Measurements from ENCODE around the gene DOCK4. TPM values are rescaled to one million over a fixed set of nuclear protein-coding genes. Genes with fewer than 3 reads are reported as not detected.
A peak's percentile ranks its signal among the peaks of the same experiment; 100 is the strongest.

Gene DOCK4
- total and polyA plus RNA-seq, 10 of the 15 experiments (the other 5 are each of a cell fraction or from before 2014, with no cell fraction given), result 0.03 to 0.73 (median 0.38) TPM

GRCh38 chr7:112207765-112208164, 1.6 kb upstream of the DOCK4 start:
- no peaks in the 10 kb centered on the region for H4K20me1 ChIP-seq (ENCODE audit: control insufficient read depth, insufficient read depth)
- no peaks in the 10 kb centered on the region for H3K36me3 ChIP-seq (ENCODE audit: control insufficient read depth in 2 of 2, insufficient read depth in 2 of 2, low read length in 1 of 2)
- ChIA-PET RAD21 (ENCODE audit: unreplicated experiment) (no interaction called here), SMC1A (ENCODE audit: uncharacterized antibody, unreplicated experiment) (no interaction called here), POLR2A (interaction anchor here (1.1 kb wide), 1 partner anchor 137 kb away, joined by 4 read pairs; no protein-coding TSS in a partner anchor), CTCF (no interaction called here)
- WGBS (ENCODE audit: insufficient coverage, insufficient replicate concordance, low lambda C conversion rate, missing lambda C conversion rate), result 98% methylated on average over 6 of the region's 6 CpGs
- H2AFZ ChIP-seq (ENCODE audit: control insufficient read depth, low read depth, low read length), result no peak overlapping the region
- no peak for TF ChIP-seq POU2F2 (IDR thresholded peaks at IDR 0.05; ENCODE audit: borderline replicate concordance, low read depth, low read length)
- no peak for TF ChIP-seq RFX5 (IDR thresholded peaks at IDR 0.05; ENCODE audit: low read depth, low read length)
- TF ChIP-seq NFIC (IDR thresholded peaks at IDR 0.05; ENCODE audit: low read depth, low read length), result no peak
- TF ChIP-seq BCL11A (IDR thresholded peaks at IDR 0.05; ENCODE audit: low read depth, low read length), result no peak
- TF ChIP-seq SIN3A (IDR thresholded peaks at IDR 0.05; ENCODE audit: low read depth, low read length), result no peak
- TF ChIP-seq SPI1 (IDR thresholded peaks at IDR 0.05; ENCODE audit: borderline replicate concordance, insufficient read depth, low read depth, low read length), result no peak
- peak overlapping the region; percentile 94; the same call in 1 of the 2 replicates for H3K4me3 ChIP-seq
- DNase-seq (ENCODE audit: low read depth, low spot score) (no peak), FAIRE-seq (no peak), ATAC-seq (no peak)
- in situ Hi-C loops (cut with MboI) (loop anchor here (5.0 kb wide), 1 partner anchor 245 kb away; the partner anchor contains the start of gene IFRD1), intact Hi-C loops (cut with micrococcal nuclease; ENCODE audit: unreplicated experiment) (loop anchor here (2.0 to 5.0 kb wide), 2 partner anchors 125 to 243 kb away; partner anchors contain the start of gene IFRD1)
- H3K79me2 ChIP-seq (ENCODE audit: control insufficient read depth, insufficient read depth, low read length), result peaks cover 14% of the 10 kb centered on the region
- H3K4me2 ChIP-seq (ENCODE audit: control insufficient read depth, insufficient read depth), result peak overlapping the region; percentile 75
- no peak overlapping the region for H3K9ac ChIP-seq (ENCODE audit: control insufficient read depth, insufficient read depth, low read length)
- H3K9me3 ChIP-seq (replicated peaks; ENCODE audit: control insufficient read depth, insufficient read depth, low read length), result no peaks in the 10 kb centered on the region
- no peak overlapping the region for H3K27ac ChIP-seq (ENCODE audit: control insufficient read depth, insufficient read depth)
- H3K27me3 ChIP-seq (replicated peaks in 1 of 2; ENCODE audit: control insufficient read depth in 2 of 2, insufficient read depth in 2 of 2, low read length in 1 of 2), result no peaks in the 10 kb centered on the region
- no peaks in the 10 kb centered on the region; the same call in 1 of the 2 replicates for H3K4me1 ChIP-seq (ENCODE audit: control insufficient read depth, insufficient read depth, low read length)
- BruUV-seq (replicated peaks), result no TSS peak

DNA sequence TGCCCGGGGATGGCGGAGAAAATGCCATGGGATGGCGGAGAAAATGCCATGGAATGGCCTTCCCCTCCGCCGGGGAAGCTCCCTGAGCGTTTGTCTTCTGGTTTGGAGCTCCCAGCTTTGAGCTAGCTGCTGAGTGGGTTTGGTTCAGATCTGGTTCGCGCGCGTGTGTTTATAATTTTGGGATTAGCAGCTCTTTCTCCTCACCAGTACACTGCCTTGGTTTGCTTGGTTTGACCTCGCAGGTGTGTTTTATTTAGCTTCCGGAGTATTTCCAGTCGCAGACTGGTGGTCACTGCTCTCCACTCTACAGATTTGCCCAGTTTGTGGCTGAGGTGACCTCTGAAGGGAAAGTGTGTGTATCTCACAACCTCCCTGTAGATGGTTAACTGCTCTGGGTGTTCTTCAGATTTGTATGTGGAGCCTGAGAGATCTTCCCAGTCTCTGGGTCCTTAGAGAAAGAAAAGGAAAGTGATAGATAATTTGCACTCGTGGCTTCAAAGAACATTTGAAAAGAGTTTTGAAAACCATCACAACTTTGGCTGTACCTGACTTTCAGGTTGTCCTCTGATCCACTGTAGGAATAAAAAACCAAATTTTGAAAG, 893 bp upstream of the DOCK4 start:
- DNase-seq (ENCODE audit: low read depth, low spot score), result no peak
- CTCF ChIA-PET, result interaction anchor here (0.7 to 0.8 kb wide), 2 partner anchors 9 to 245 kb away, joined by 3 read pairs; no protein-coding TSS in a partner anchor
- RAD21 ChIA-PET (ENCODE audit: unreplicated experiment), result interaction anchor here (0.6 to 1.1 kb wide), 3 partner anchors 8 to 206 kb away, joined by 3 read pairs; no protein-coding TSS in a partner anchor
- TF ChIP-seq YBX1 (IDR thresholded peaks at IDR 0.05) (no peak), GABPA (IDR thresholded peaks at IDR 0.05; ENCODE audit: low read depth) (peak; percentile 60), NR2C1 (IDR thresholded peaks at IDR 0.05) (peak; percentile 78), NFIC (IDR thresholded peaks at IDR 0.05; ENCODE audit: low read depth, low read length) (no peak), ZBED1 (IDR thresholded peaks at IDR 0.05; ENCODE audit: borderline replicate concordance) (no peak)
- TF ChIP-seq, protein P1, sequence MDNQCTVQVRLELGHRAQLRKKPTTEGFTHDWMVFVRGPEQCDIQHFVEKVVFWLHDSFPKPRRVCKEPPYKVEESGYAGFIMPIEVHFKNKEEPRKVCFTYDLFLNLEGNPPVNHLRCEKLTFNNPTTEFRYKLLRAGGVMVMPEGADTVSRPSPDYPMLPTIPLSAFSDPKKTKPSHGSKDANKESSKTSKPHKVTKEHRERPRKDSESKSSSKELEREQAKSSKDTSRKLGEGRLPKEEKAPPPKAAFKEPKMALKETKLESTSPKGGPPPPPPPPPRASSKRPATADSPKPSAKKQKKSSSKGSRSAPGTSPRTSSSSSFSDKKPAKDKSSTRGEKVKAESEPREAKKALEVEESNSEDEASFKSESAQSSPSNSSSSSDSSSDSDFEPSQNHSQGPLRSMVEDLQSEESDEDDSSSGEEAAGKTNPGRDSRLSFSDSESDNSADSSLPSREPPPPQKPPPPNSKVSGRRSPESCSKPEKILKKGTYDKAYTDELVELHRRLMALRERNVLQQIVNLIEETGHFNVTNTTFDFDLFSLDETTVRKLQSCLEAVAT (IDR thresholded peaks at IDR 0.05), result no peak
- TF ChIP-seq, protein P2, sequence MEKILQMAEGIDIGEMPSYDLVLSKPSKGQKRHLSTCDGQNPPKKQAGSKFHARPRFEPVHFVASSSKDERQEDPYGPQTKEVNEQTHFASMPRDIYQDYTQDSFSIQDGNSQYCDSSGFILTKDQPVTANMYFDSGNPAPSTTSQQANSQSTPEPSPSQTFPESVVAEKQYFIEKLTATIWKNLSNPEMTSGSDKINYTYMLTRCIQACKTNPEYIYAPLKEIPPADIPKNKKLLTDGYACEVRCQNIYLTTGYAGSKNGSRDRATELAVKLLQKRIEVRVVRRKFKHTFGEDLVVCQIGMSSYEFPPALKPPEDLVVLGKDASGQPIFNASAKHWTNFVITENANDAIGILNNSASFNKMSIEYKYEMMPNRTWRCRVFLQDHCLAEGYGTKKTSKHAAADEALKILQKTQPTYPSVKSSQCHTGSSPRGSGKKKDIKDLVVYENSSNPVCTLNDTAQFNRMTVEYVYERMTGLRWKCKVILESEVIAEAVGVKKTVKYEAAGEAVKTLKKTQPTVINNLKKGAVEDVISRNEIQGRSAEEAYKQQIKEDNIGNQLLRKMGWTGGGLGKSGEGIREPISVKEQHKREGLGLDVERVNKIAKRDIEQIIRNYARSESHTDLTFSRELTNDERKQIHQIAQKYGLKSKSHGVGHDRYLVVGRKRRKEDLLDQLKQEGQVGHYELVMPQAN (conservative IDR thresholded peaks at IDR 0.05), result 0 out of 2 replicates have a peak, but pooled peaks have one; percentile 50

More for the DNA sequence above, 893 bp upstream of the DOCK4 start:
- in situ Hi-C loops (cut with MboI) (loop anchor here (5.0 kb wide), 1 partner anchor 245 kb away; the partner anchor contains the start of gene IFRD1), intact Hi-C loops (cut with micrococcal nuclease; ENCODE audit: unreplicated experiment) (loop anchor here (2.0 to 5.0 kb wide), 2 partner anchors 125 to 244 kb away; partner anchors contain the start of gene IFRD1)
- Histone ChIP-seq H3K36me3 (ENCODE audit: control insufficient read depth in 2 of 2, insufficient read depth in 2 of 2, low read length in 1 of 2) (no peaks in the 10 kb centered on the region), H3K27me3 (replicated peaks in 1 of 2; ENCODE audit: control insufficient read depth in 2 of 2, insufficient read depth in 2 of 2, low read length in 1 of 2) (no peaks in the 10 kb centered on the region), H2AFZ (ENCODE audit: control insufficient read depth, low read depth, low read length) (peak overlapping the region; percentile 92), H3K79me2 (ENCODE audit: control insufficient read depth, insufficient read depth, low read length) (peaks cover 14% of the 10 kb centered on the region), H4K20me1 (ENCODE audit: control insufficient read depth, insufficient read depth) (no peaks in the 10 kb centered on the region), H3K27ac (ENCODE audit: control insufficient read depth, insufficient read depth) (peak overlapping the region; percentile 63), H3K4me1 (ENCODE audit: control insufficient read depth, insufficient read depth, low read length) (no peaks in the 10 kb centered on the region; the same call in 1 of the 2 replicates), H3K9me3 (replicated peaks; ENCODE audit: control insufficient read depth, insufficient read depth, low read length) (no peaks in the 10 kb centered on the region), H3K9ac (ENCODE audit: control insufficient read depth, insufficient read depth, low read length) (peak overlapping the region; percentile 85), H3K4me3 (peak overlapping the region; percentile 94), H3K4me2 (ENCODE audit: control insufficient read depth, insufficient read depth) (peak overlapping the region; percentile 75)
- ATAC-seq (peak; percentile 15), FAIRE-seq (no peak)
- WGBS (ENCODE audit: insufficient coverage, insufficient replicate concordance, low lambda C conversion rate, missing lambda C conversion rate), result 0% methylated on average over 14 of the region's 14 CpGs
- POLR2A ChIA-PET, result interaction anchor here (0.6 to 2.1 kb wide), 3 partner anchors 136 to 364 kb away, joined by 4 to 7 read pairs (median 4); no protein-coding TSS in a partner anchor
- SMC1A ChIA-PET (ENCODE audit: uncharacterized antibody, unreplicated experiment), result interaction anchor here (1.4 kb wide), 1 partner anchor 8 kb away, joined by 4 read pairs; no protein-coding TSS in a partner anchor
- TSS peak; percentile 78 for BruUV-seq (replicated peaks)
